HepG2 (cell line): ENCODE data around the gene ICAM2. TPM values are rescaled to one million over a fixed set of nuclear protein-coding genes. Genes with fewer than 3 reads are reported as not detected.

Experiments used
- ATAC-seq: fragments of 200-7000 bp; cut with Tn5 transposase; 3 replicates; pipeline ENCODE4 v1.9.1; 2020; ENCODE audit warnings: mild to moderate bottlenecking, moderate library complexity
- BruUV-seq: library from RNA; stranded (reverse); fragments of 400-500 nt; replicated peaks from 2 replicates; lab custom pipeline; 2021; lab: Mats Ljungman, UMichigan
- CTCF ChIA-PET: fragments of 300-600 bp; formaldehyde crosslinking; extraction: SDS; loops from one replicate; lab custom pipeline; 2021; ENCODE audit warnings: low total read pairs, inconsistent platforms, low intra/inter-chr PET ratio; lab: Yijun Ruan, JAX
- POLR2A ChIA-PET: fragments of 350-600 bp; sonication (Branson Sonifier 250); formaldehyde crosslinking; loops from one replicate; lab custom pipeline; 2020; ENCODE audit warnings: antibody characterized with exemption, inconsistent platforms; lab: Yijun Ruan, JAX
- DNase-seq: peaks from one replicate; pipeline ENCODE4 v3.0.0-alpha.2; 2015; ENCODE audit warnings: low spot score
- FAIRE-seq: peaks from 3 replicates; lab custom pipeline; 2011; peaks lifted over from hg19 to GRCh38; lab: Jason Lieb, UNC
- H2AFZ ChIP-seq: one replicate; pipeline ENCODE4 v1.6.1; 2011; ENCODE audit warnings: low read length, inconsistent platforms
- H3K27ac ChIP-seq: fragments of 300-600 bp; 3 replicates; pipeline ENCODE4 v1.8.0; 2011; ENCODE audit warnings: mixed run types, mild to moderate bottlenecking, mixed read lengths, low read length, inconsistent platforms; ENCODE audit not compliant: insufficient read depth; ENCODE audit errors: extremely low read length
- H3K27me3 ChIP-seq, 2 experiments: fragments of 200-600 bp in 1 of 2; 2 replicates in 1 of 2; 3 replicates in 1 of 2; pipeline versions ENCODE4 v1.6.0 to v1.8.0; 2011; ENCODE audit warnings: low read length in 2 of 2, mild to moderate bottlenecking in 2 of 2, moderate library complexity in 2 of 2, inconsistent platforms in 1 of 2; ENCODE audit not compliant: insufficient read depth in 2 of 2, control insufficient read depth in 1 of 2
- H3K36me3 ChIP-seq, 2 experiments: fragments of 200-600 bp in 1 of 2; replicated peaks in 1 of 2; 2 replicates in 1 of 2; 3 replicates in 1 of 2; pipeline versions ENCODE4 v1.5.1 to v1.8.0; 2011; ENCODE audit warnings: low read length in 2 of 2, inconsistent platforms in 1 of 2; ENCODE audit not compliant: insufficient read depth in 2 of 2, control insufficient read depth in 1 of 2
- H3K4me1 ChIP-seq: 2 replicates; pipeline ENCODE4 v1.5.1; 2012; ENCODE audit warnings: low read length, inconsistent platforms; ENCODE audit not compliant: insufficient read depth
- H3K4me2 ChIP-seq: 2 replicates; pipeline ENCODE4 v1.6.0; 2011; ENCODE audit warnings: low read depth, low read length, inconsistent platforms
- H3K4me3 ChIP-seq, 3 experiments: fragments of 200-600 bp in 1 of 3; sonication (generic), shearing (Covaris generic) in 1 of 3; replicated peaks in 1 of 3; 2 replicates each; pipeline ENCODE4 v1.5.1; 2011 to 2016; ENCODE audit warnings: low read length in 3 of 3, inconsistent platforms in 2 of 3, low read depth in 2 of 3, mild to moderate bottlenecking in 2 of 3, control low read depth in 1 of 3, mixed read lengths in 1 of 3; ENCODE audit not compliant: insufficient read depth in 1 of 3
- H3K79me2 ChIP-seq: one replicate; pipeline ENCODE4 v1.6.1; 2011; ENCODE audit warnings: low read length, inconsistent platforms; ENCODE audit not compliant: insufficient read depth
- H3K9ac ChIP-seq: 2 replicates; pipeline ENCODE4 v1.6.0; 2011; ENCODE audit warnings: mild to moderate bottlenecking, low read depth, low read length, inconsistent platforms; ENCODE audit not compliant: insufficient read depth
- H3K9me3 ChIP-seq: 2 replicates; pipeline ENCODE4 v1.5.1; 2012; ENCODE audit warnings: mild to moderate bottlenecking, low read length
- H4K20me1 ChIP-seq: 2 replicates; pipeline ENCODE4 v1.6.0; 2011; ENCODE audit warnings: inconsistent platforms, mild to moderate bottlenecking, low read length, moderate library complexity; ENCODE audit not compliant: insufficient read depth
- FLYWCH1 ChIP-seq: sonication (generic); formaldehyde crosslinking; IDR thresholded peaks from 2 replicates; pipeline ENCODE4 v1.8.1; 2023; ENCODE audit warnings: mild to moderate bottlenecking, missing genetic modification reagents
- HES4 ChIP-seq: sonication (generic); formaldehyde crosslinking; IDR thresholded peaks from 2 replicates; pipeline ENCODE4 v1.9.0; 2021; ENCODE audit warnings: mild to moderate bottlenecking, missing genetic modification reagents, borderline replicate concordance
- IRF2 ChIP-seq: IDR thresholded peaks from 2 replicates; pipeline ENCODE4 v1.6.1; 2018; ENCODE audit warnings: missing genetic modification reagents, missing compliant biosample characterization
- KLF6 ChIP-seq: IDR thresholded peaks from 2 replicates; pipeline ENCODE4 v1.8.0; 2016; ENCODE audit warnings: missing biosample characterization, missing genetic modification reagents
- MIER2 ChIP-seq: IDR thresholded peaks from 2 replicates; pipeline ENCODE4 v1.6.1; 2016; ENCODE audit warnings: missing biosample characterization, missing genetic modification reagents
- NFE2L1 ChIP-seq: sonication (generic); formaldehyde crosslinking; IDR thresholded peaks from 2 replicates; pipeline ENCODE4 v1.4.0; 2020; ENCODE audit warnings: missing genetic modification reagents, mild to moderate bottlenecking, borderline replicate concordance
- PHF5A ChIP-seq: IDR thresholded peaks from one replicate; pipeline ENCODE4 v1.6.1; 2018; ENCODE audit warnings: low read depth, missing genetic modification reagents; ENCODE audit not compliant: unreplicated experiment
- ZMYM3 ChIP-seq: sonication (generic); formaldehyde crosslinking; IDR thresholded peaks from 2 replicates; pipeline ENCODE4 v1.5.1; 2020; ENCODE audit warnings: mild to moderate bottlenecking, missing genetic modification reagents
- ZNF367 ChIP-seq: sonication (generic); formaldehyde crosslinking; IDR thresholded peaks from 2 replicates; pipeline ENCODE4 v1.4.0; 2020; ENCODE audit warnings: missing genetic modification reagents, borderline replicate concordance
- ZNF496 ChIP-seq: sonication (generic); formaldehyde crosslinking; IDR thresholded peaks from 2 replicates; pipeline ENCODE4 v1.8.1; 2023; ENCODE audit warnings: mild to moderate bottlenecking, moderate library complexity, missing genetic modification reagents; ENCODE audit not compliant: insufficient replicate concordance
- WGBS: methylation state at CpG from one replicate; pipeline ENCODE4 v1.1.6; 2017; ENCODE audit warnings: low lambda C conversion rate; 5-methylcytosine and 5-hydroxymethylcytosine counted together
- in situ Hi-C: cut with HindIII; loops from 2 replicates; pipeline ENCODE4 v1.10.0; 2017; ENCODE audit warnings: low pct_unique_long_range_greater_than_20kb; ENCODE audit not compliant: extremely low pct_ligation_motif_present
- intact Hi-C: fragments of 100-400 bp; cut with micrococcal nuclease; formaldehyde crosslinking; loops from one replicate; pipeline ENCODE4 v1.10.0; 2022; ENCODE audit not compliant: unreplicated experiment
- polyA plus RNA-seq, 8 experiments: library from polyadenylated mRNA; depleted of rRNA in 3 of 8; stranded (reverse) in 7 of 8; unstranded in 1 of 8; fragments of >200 nt; fragmentation: Illumina TruSeq in 4 of 8; extraction: Trizol in 4 of 8; gene quantifications; 2 replicates each; pipeline versions ENCODE4 v1.2.1 to v1.2.3, GENCODE V29; 2011 to 2016; ENCODE audit warnings: low read depth in 4 of 8, missing spikeins in 1 of 8, mixed read lengths in 1 of 8; ENCODE audit not compliant: insufficient read depth in 1 of 8
- total RNA-seq, 5 experiments: library from RNA; depleted of rRNA; stranded (reverse); fragments of >200 nt; fragmentation: Illumina TruSeq; extraction: Trizol; gene quantifications; 2 replicates each; pipeline ENCODE4 v1.2.3, GENCODE V29; 2016; ENCODE audit warnings: low read depth in 1 of 5
- TF ChIP-seq, protein P1 (sequence below): sonication (generic); formaldehyde crosslinking; IDR thresholded peaks from 2 replicates; pipeline ENCODE4 v1.8.0; 2022; ENCODE audit warnings: missing genetic modification reagents, mild to moderate bottlenecking, inconsistent platforms, borderline replicate concordance

The ICAM2 gene
- total and polyA plus RNA-seq, 2 of the 13 experiments (the other 11 are each of a cell fraction or from before 2014, with no cell fraction given), result 10.9 to 20.8 TPM

GRCh38 chr17:63973247-63973646 lies 47.2 kb downstream of the ICAM2 start:
- Histone ChIP-seq H2AFZ (no peak overlapping the region), H3K9ac (no peak overlapping the region), H3K4me3 (no peak overlapping the region), H3K79me2 (no peaks in the 10 kb centered on the region), H3K4me1 (no peaks in the 10 kb centered on the region), H3K27me3 (peaks cover 9 to 56% of the 10 kb centered on the region in 2 experiments; a peak in 4 of 5 replicates), H4K20me1 (no peaks in the 10 kb centered on the region), H3K4me2 (no peak overlapping the region), H3K36me3 (no peaks in the 10 kb centered on the region), H3K9me3 (no peaks in the 10 kb centered on the region), H3K27ac (no peak overlapping the region)
- DNase-seq (no peak), ATAC-seq (no peak), FAIRE-seq (no peak)
- POLR2A ChIA-PET, result no interaction called here
- in situ Hi-C loops (no loop called here), intact Hi-C loops (no loop called here)
- WGBS, result 24% methylated on average over 6 of the region's 6 CpGs
- CTCF ChIA-PET, result no interaction called here
- TF ChIP-seq IRF2 (CRISPR knock-in tag) (no peak), KLF6 (no peak), PHF5A (no peak), ZNF496 (CRISPR knock-in tag) (no peak), ZNF367 (CRISPR knock-in tag) (no peak), MIER2 (CRISPR knock-in tag) (no peak), NFE2L1 (no peak), HES4 (CRISPR knock-in tag) (no peak), ZMYM3 (CRISPR knock-in tag) (no peak), FLYWCH1 (CRISPR knock-in tag) (no peak)
- TF ChIP-seq, protein P1, sequence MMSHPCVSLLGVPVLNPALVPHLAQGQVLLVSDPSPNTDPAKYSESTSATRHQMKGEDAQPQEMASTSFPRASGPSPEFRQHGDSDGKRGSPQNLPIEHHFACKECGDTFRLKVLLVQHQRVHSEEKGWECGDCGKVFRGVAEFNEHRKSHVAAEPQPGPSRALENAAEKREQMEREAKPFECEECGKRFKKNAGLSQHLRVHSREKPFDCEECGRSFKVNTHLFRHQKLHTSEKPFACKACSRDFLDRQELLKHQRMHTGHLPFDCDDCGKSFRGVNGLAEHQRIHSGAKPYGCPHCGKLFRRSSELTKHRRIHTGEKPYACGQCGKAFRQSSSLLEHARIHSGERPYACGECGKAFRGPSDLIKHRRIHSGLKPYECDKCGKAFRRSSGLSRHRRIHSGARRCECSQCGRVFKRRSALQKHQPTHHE (CRISPR knock-in tag), result no peak
- BruUV-seq, result no TSS peak
